ENCODE measurements around the gene DYNC1I1.

The DYNC1I1 gene

DNA sequence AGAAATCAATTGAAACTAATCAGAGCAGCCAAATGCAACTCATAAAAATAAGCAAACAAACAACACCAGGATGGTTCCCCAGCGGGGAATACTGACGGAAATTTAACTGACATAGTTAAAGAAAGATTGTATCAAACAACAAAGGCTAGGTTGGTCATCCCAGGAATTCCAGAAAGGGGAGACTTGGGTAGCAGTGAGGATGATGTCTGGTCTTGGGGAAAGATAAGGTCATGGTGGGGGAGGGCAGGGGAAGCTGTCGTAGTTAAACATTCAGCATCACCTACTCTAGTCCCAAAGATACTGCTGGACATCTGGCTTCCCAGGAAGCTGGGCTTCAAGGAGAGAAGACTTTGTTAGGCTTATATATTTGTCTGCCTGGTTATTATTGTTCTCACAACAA is 50.4 kb downstream of the DYNC1I1 start:
- Histone ChIP-seq H3K9ac (ENCODE audit: low read length) (no peak overlapping the region), H3K9me2 (replicated peaks; ENCODE audit: insufficient read depth, low read length) (no peaks in the 10 kb centered on the region), H3K9me3 (ENCODE audit: insufficient read depth, low read length) (no peaks in the 10 kb centered on the region), H2AFZ (ENCODE audit: low read depth, low read length, severe bottlenecking) (no peak overlapping the region), H4K20me1 (ENCODE audit: low read depth, low read length) (no peaks in the 10 kb centered on the region), H3K36me3 (ENCODE audit: low read length) (no peaks in the 10 kb centered on the region), H3F3A (ENCODE audit: insufficient read depth) (no peaks in the 10 kb centered on the region), H3K4me2 (ENCODE audit: low read depth, low read length, poor library complexity, severe bottlenecking) (no peak overlapping the region), H3K4me3 (ENCODE audit: insufficient read depth, low read length, poor library complexity, severe bottlenecking) (no peak overlapping the region), H3K79me2 (ENCODE audit: insufficient read depth, low read length) (no peaks in the 10 kb centered on the region), H3K27me3 (ENCODE audit: low read length) (no peaks in the 10 kb centered on the region), H3K27ac (ENCODE audit: low read depth, low read length) (no peak overlapping the region)
- TF ChIP-seq, protein P1, sequence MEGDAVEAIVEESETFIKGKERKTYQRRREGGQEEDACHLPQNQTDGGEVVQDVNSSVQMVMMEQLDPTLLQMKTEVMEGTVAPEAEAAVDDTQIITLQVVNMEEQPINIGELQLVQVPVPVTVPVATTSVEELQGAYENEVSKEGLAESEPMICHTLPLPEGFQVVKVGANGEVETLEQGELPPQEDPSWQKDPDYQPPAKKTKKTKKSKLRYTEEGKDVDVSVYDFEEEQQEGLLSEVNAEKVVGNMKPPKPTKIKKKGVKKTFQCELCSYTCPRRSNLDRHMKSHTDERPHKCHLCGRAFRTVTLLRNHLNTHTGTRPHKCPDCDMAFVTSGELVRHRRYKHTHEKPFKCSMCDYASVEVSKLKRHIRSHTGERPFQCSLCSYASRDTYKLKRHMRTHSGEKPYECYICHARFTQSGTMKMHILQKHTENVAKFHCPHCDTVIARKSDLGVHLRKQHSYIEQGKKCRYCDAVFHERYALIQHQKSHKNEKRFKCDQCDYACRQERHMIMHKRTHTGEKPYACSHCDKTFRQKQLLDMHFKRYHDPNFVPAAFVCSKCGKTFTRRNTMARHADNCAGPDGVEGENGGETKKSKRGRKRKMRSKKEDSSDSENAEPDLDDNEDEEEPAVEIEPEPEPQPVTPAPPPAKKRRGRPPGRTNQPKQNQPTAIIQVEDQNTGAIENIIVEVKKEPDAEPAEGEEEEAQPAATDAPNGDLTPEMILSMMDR (IDR thresholded peaks at IDR 0.05; ENCODE audit: insufficient read depth, low read length, poor library complexity, severe bottlenecking): no peak
- TF ChIP-seq EZH2phosphoT487 (conservative IDR thresholded peaks at IDR 0.05; ENCODE audit: low read length): no peak

DNA sequence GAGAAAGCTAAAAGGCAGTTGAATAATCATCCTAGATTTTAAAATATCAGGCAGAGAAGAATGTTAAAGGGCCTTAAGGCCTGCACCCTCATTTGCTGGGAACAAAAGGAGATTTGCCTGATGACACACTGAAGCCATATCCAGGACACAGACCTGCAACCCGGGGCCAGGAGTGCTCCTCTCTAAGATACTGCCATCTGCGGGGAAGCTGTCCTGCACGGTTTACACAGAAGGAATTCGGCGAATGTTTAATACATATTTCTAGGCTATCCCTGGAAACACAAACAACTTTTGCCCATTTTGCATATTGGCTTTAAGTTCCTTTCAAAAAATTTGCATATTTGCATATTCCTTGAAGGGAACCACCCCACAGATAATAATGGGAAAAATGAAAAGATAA is 52.3 kb downstream of the DYNC1I1 start:
- TF ChIP-seq, protein P1 (IDR thresholded peaks at IDR 0.05; ENCODE audit: insufficient read depth, low read length, poor library complexity, severe bottlenecking): no peak
- no peak for TF ChIP-seq EZH2phosphoT487 (conservative IDR thresholded peaks at IDR 0.05; ENCODE audit: low read length)
- no peak overlapping the region for H3K27ac ChIP-seq (ENCODE audit: low read depth, low read length)
- H3K9me2 ChIP-seq (replicated peaks; ENCODE audit: insufficient read depth, low read length): no peaks in the 10 kb centered on the region
- H3K79me2 ChIP-seq (ENCODE audit: insufficient read depth, low read length): no peaks in the 10 kb centered on the region
- H3K4me3 ChIP-seq (ENCODE audit: insufficient read depth, low read length, poor library complexity, severe bottlenecking): no peak overlapping the region
- H2AFZ ChIP-seq (ENCODE audit: low read depth, low read length, severe bottlenecking): no peak overlapping the region
- no peaks in the 10 kb centered on the region for H3K36me3 ChIP-seq (ENCODE audit: low read length)
- no peaks in the 10 kb centered on the region for H3K27me3 ChIP-seq (ENCODE audit: low read length)
- no peaks in the 10 kb centered on the region for H4K20me1 ChIP-seq (ENCODE audit: low read depth, low read length)
- H3K4me2 ChIP-seq (ENCODE audit: low read depth, low read length, poor library complexity, severe bottlenecking): no peak overlapping the region
- no peaks in the 10 kb centered on the region for H3F3A ChIP-seq (ENCODE audit: insufficient read depth)
- H3K9me3 ChIP-seq (ENCODE audit: insufficient read depth, low read length): no peaks in the 10 kb centered on the region
- no peak overlapping the region for H3K9ac ChIP-seq (ENCODE audit: low read length)

DNA sequence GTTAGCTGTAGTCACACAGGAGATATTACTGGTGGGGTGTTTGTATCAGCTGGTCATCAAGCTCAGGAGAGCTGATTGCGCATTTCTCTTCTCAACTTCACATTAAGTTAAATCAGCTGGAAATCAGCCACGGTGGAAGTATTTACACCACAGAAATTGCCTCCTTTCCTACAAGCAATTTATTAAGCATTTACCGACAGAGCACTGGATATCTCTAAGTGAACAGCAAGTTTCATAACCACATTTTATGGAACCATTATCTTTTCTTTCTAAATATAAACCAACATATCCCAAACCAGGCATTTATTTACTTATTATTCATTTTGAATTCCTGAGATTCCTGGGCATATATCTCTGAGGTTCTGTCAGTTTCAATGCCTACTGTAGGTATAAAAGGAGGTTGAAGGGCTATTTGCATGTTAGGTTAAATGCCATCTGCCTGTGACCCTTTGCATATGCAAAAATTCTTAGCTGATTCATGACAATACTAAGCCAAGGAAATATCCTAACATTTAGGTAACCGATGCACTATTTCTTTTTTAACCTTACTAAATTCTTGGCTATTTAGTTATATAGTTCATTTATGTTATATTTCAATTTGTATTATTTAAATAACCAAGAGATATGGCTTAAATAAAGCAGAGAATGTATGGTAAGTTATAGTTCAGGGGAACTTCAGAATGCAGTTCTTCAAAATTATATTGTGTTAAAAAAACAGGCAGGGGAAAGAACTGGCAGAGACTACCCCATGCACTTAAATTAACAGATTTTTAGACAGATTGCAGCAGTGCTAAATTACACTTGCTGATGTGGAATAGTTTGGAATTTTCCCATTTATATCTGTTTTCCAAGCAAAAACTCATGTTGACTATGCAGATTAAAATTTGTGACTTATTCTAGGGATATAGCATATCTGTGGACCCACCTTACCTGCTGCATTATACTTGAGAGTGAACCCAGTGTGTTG is 56.8 kb downstream of the DYNC1I1 start:
- Histone ChIP-seq H2AFZ (ENCODE audit: low read depth, low read length, severe bottlenecking) (no peak overlapping the region), H3K9me3 (ENCODE audit: insufficient read depth, low read length) (no peaks in the 10 kb centered on the region), H3K36me3 (ENCODE audit: low read length) (no peaks in the 10 kb centered on the region), H3F3A (ENCODE audit: insufficient read depth) (no peaks in the 10 kb centered on the region), H3K4me2 (ENCODE audit: low read depth, low read length, poor library complexity, severe bottlenecking) (no peak overlapping the region), H3K4me3 (ENCODE audit: insufficient read depth, low read length, poor library complexity, severe bottlenecking) (no peak overlapping the region), H3K27me3 (ENCODE audit: low read length) (no peaks in the 10 kb centered on the region), H4K20me1 (ENCODE audit: low read depth, low read length) (no peaks in the 10 kb centered on the region), H3K9me2 (replicated peaks; ENCODE audit: insufficient read depth, low read length) (no peaks in the 10 kb centered on the region), H3K79me2 (ENCODE audit: insufficient read depth, low read length) (no peaks in the 10 kb centered on the region), H3K9ac (ENCODE audit: low read length) (no peak overlapping the region), H3K27ac (ENCODE audit: low read depth, low read length) (no peak overlapping the region)
- TF ChIP-seq EZH2phosphoT487 (conservative IDR thresholded peaks at IDR 0.05; ENCODE audit: low read length): no peak
- TF ChIP-seq, protein P1 (IDR thresholded peaks at IDR 0.05; ENCODE audit: insufficient read depth, low read length, poor library complexity, severe bottlenecking): no peak
